ENCODE data around the gene SCN11A. TPM values are rescaled to one million over a fixed set of nuclear protein-coding genes. Genes with fewer than 3 reads are reported as not detected.

SCN11A gene
- total and polyA plus RNA-seq, 2 of the 13 experiments (the other 11 are each of a cell fraction or from before 2014, with no cell fraction given), result 0.02 to 0.11 TPM

- H3K27me3 ChIP-seq (ENCODE audit: control insufficient read depth in 1 of 2, insufficient read depth in 2 of 2, low read length in 2 of 2), result 0 out of 5 replicates have a peak, but pooled peaks cover 0 to 4% of the 10 kb centered on the region in 2 experiments
- intact Hi-C loops (cut with micrococcal nuclease; ENCODE audit: unreplicated experiment) (no loop called here), in situ Hi-C loops (cut with HindIII; ENCODE audit: extremely low pct_ligation_motif_present, low pct_unique_long_range_greater_than_20kb) (no loop called here)
- no peaks in the 10 kb centered on the region for H3K36me3 ChIP-seq (replicated peaks in 1 of 2; ENCODE audit: control insufficient read depth in 1 of 2, insufficient read depth in 2 of 2, low read length in 2 of 2)
- no peak overlapping the region for H2AFZ ChIP-seq (ENCODE audit: low read length)
- no peaks in the 10 kb centered on the region for H3K79me2 ChIP-seq (ENCODE audit: insufficient read depth, low read length)
- H4K20me1 ChIP-seq (ENCODE audit: insufficient read depth, low read length), result no peaks in the 10 kb centered on the region
- WGBS (ENCODE audit: low lambda C conversion rate), result 37% methylated on average over 6 of the region's 6 CpGs
- H3K9me3 ChIP-seq (ENCODE audit: low read length), result no peaks in the 10 kb centered on the region
- TF ChIP-seq ZNF546 (CRISPR knock-in tag; conservative IDR thresholded peaks at IDR 0.05) (no peak), ZNF383 (CRISPR knock-in tag; IDR thresholded peaks at IDR 0.05; ENCODE audit: borderline replicate concordance) (no peak), EZH2 (conservative IDR thresholded peaks at IDR 0.05; ENCODE audit: low read depth, low read length) (no peak), PHF8 (CRISPR knock-in tag; IDR thresholded peaks at IDR 0.05) (no peak), ZBTB34 (CRISPR knock-in tag; IDR thresholded peaks at IDR 0.05) (no peak), ARID3A (IDR thresholded peaks at IDR 0.05; ENCODE audit: low read depth, low read length) (no peak)
- peaks cover 2% of the 10 kb centered on the region; the same call in 1 of the 2 replicates for H3K4me1 ChIP-seq (ENCODE audit: insufficient read depth, low read length)
- H3K27ac ChIP-seq (ENCODE audit: extremely low read length, insufficient read depth, low read length), result no peak overlapping the region
- ATAC-seq (no peak), FAIRE-seq (no peak), DNase-seq (ENCODE audit: low spot score) (no peak)
- no peak overlapping the region for H3K4me3 ChIP-seq (replicated peaks in 1 of 3; ENCODE audit: insufficient read depth in 1 of 3, low read depth in 2 of 3, low read length in 3 of 3)
- ChIA-PET POLR2A (no interaction called here), CTCF (ENCODE audit: low intra/inter-chr PET ratio, low total read pairs) (no interaction called here)
- no TSS peak for BruUV-seq (replicated peaks)
- no peak overlapping the region for H3K9ac ChIP-seq (ENCODE audit: insufficient read depth, low read depth, low read length)
- H3K4me2 ChIP-seq (ENCODE audit: low read depth, low read length), result no peak overlapping the region
These were observed 26.3 kb downstream of the SCN11A start for GRCh38 chr3:39025222-39025970.
